ENCODE results near the gene USP14. TPM values are rescaled to one million over a fixed set of nuclear protein-coding genes. Genes with fewer than 3 reads are reported as not detected.

Gene USP14
- total RNA-seq, 1 donor from 2014 or later: 51.0 TPM

DNA sequence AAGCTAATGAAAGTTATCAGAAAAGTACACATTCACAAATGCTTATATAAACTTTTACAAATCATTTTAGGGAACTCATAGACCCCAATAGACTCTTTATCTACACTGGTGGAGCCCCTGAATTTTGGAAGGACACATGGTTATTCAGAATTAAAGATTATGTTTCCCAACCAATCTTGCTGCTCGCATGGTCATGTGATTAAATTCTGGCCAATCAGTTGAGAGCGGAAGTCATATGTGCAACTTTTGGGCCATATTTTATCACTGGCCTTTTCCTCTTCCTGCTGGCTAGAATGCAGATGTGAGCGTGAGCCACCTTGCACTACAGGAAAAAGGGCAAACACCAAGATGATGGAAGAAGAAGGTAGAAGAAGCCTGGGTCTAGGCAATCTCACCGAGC, 89.7 kb downstream of the USP14 start:
- Histone ChIP-seq H3K9me3 (replicated peaks) (no peaks in the 10 kb centered on the region), H3K36me3 (peaks cover 96% of the 10 kb centered on the region), H3K27ac (replicated peaks) (no peak overlapping the region), H3K4me3 (no peak overlapping the region), H3K27me3 (ENCODE audit: low read depth) (no peaks in the 10 kb centered on the region), H3K4me1 (no peaks in the 10 kb centered on the region)
- DNase-seq: no peak
- intact Hi-C loops (cut with micrococcal nuclease): no loop called here
- TF ChIP-seq, protein P1, sequence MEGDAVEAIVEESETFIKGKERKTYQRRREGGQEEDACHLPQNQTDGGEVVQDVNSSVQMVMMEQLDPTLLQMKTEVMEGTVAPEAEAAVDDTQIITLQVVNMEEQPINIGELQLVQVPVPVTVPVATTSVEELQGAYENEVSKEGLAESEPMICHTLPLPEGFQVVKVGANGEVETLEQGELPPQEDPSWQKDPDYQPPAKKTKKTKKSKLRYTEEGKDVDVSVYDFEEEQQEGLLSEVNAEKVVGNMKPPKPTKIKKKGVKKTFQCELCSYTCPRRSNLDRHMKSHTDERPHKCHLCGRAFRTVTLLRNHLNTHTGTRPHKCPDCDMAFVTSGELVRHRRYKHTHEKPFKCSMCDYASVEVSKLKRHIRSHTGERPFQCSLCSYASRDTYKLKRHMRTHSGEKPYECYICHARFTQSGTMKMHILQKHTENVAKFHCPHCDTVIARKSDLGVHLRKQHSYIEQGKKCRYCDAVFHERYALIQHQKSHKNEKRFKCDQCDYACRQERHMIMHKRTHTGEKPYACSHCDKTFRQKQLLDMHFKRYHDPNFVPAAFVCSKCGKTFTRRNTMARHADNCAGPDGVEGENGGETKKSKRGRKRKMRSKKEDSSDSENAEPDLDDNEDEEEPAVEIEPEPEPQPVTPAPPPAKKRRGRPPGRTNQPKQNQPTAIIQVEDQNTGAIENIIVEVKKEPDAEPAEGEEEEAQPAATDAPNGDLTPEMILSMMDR (IDR thresholded peaks at IDR 0.05; ENCODE audit: borderline replicate concordance): no peak

DNA sequence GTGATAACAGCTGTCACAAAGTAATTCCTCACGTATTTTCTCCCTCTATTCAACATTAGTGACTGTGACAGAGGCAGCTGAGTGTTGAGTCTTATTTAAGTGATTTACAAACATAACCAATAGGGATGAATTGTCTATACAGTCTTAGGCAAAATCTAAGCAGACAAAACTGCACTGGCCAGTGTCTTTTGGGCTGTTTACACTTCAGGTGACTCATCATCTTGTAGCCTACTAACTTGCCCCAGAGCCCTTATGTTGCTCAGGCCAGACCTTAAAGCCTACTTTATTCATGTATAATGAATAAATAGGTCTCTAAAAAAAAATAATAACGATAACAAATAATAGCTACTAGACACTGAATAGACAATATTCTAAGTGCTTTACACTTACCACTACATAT, 92.3 kb downstream of the USP14 start:
- no peaks in the 10 kb centered on the region for H3K4me1 ChIP-seq
- peaks cover 98% of the 10 kb centered on the region for H3K36me3 ChIP-seq
- intact Hi-C loops (cut with micrococcal nuclease): no loop called here
- no peak overlapping the region for H3K4me3 ChIP-seq
- H3K27ac ChIP-seq (replicated peaks): no peak overlapping the region
- no peak for DNase-seq
- H3K9me3 ChIP-seq (replicated peaks): no peaks in the 10 kb centered on the region
- TF ChIP-seq, protein P1 (IDR thresholded peaks at IDR 0.05; ENCODE audit: borderline replicate concordance): no peak
- no peaks in the 10 kb centered on the region for H3K27me3 ChIP-seq (ENCODE audit: low read depth)

DNA sequence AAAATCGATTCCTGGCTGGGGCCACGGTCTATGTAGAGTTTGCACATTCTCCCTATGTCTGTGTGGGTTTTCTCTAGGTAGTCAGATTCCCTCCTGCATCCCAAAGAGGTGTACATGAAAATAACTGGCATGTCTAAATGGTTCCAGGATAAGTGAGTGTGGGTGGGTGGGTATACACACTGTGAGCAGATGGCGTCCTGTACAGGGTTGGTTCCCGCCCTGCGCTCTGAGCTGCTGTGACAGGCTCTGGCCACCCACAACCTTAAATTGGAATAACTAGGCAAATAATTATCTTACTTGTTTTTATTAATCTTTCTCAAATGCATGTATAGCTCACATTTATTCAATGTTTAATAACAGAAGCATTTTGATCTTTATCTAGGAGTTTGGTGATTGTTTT, 93.2 kb downstream of the USP14 start:
- Histone ChIP-seq H3K9me3 (replicated peaks) (no peaks in the 10 kb centered on the region), H3K27me3 (ENCODE audit: low read depth) (no peaks in the 10 kb centered on the region), H3K4me3 (no peak overlapping the region), H3K36me3 (peaks cover 98% of the 10 kb centered on the region), H3K4me1 (no peaks in the 10 kb centered on the region), H3K27ac (replicated peaks) (no peak overlapping the region)
- intact Hi-C loops (cut with micrococcal nuclease): no loop called here
- TF ChIP-seq, protein P1 (IDR thresholded peaks at IDR 0.05; ENCODE audit: borderline replicate concordance): no peak
- DNase-seq: no peak

DNA sequence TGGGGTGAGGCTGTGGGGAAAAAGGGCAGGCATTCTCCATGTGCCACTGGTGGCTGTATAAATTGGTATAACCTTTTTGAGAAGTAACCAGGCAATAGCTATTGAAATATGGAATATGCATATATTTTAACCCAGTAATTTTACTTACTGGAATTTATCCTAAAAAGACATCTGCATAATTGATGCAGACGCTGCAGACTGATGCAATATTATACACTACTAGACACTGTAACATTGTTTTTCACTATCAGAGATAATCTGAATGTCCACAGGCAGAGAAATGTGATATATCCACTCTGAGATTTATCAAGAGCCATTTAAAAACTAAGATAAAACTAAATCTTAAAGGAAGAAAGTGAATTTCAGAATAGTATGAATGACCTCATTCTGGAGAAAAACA, 94.8 kb downstream of the USP14 start:
- TF ChIP-seq, protein P1 (IDR thresholded peaks at IDR 0.05; ENCODE audit: borderline replicate concordance): no peak
- Histone ChIP-seq H3K27ac (replicated peaks) (no peak overlapping the region), H3K36me3 (peaks cover 98% of the 10 kb centered on the region), H3K4me1 (no peaks in the 10 kb centered on the region), H3K27me3 (ENCODE audit: low read depth) (no peaks in the 10 kb centered on the region), H3K4me3 (no peak overlapping the region), H3K9me3 (replicated peaks) (no peaks in the 10 kb centered on the region)
- no peak for DNase-seq
- intact Hi-C loops (cut with micrococcal nuclease): no loop called here

DNA sequence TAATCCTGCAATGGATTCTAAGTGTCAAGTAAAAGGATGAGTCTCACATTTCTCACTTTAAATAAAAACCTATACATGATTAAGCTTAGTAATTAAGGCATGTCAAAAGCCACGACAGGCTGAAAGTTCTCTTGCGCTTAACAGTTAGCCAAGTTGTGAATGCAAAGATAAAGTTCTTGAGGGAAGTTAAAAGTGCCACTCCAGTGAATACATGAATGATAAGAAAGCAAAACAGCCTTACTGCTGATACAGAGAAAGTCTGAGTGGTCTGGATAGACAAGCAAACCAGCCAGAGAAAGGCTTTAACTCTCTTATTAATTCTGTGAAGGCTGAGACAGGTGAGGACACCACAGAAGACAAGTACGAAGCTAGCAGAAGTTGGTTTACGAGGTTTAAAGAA, 96.8 kb downstream of the USP14 start:
- intact Hi-C loops (cut with micrococcal nuclease): no loop called here
- Histone ChIP-seq H3K27ac (replicated peaks) (no peak overlapping the region), H3K9me3 (replicated peaks) (no peaks in the 10 kb centered on the region), H3K27me3 (ENCODE audit: low read depth) (no peaks in the 10 kb centered on the region), H3K36me3 (peaks cover 94% of the 10 kb centered on the region), H3K4me1 (no peaks in the 10 kb centered on the region), H3K4me3 (no peak overlapping the region)
- no peak for DNase-seq
- TF ChIP-seq, protein P1 (IDR thresholded peaks at IDR 0.05; ENCODE audit: borderline replicate concordance): no peak

DNA sequence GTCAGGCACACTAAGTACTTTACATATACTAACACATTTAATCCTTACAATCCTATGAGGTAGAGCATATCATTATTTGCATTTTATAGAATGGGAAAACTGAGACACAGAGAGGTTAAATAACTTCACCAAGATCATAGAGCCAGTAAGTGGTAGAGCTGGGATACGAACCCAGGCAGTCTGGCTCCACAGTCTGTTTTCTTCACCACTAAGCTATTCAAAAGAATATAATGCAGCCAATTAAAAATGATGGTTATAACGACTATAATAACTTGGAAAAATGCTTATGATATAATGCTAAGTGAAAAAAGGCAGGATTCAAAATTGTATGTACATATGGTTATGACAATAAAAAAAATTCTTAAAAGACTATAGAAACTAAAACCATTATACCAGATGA, 102.2 kb downstream of the USP14 start:
- Histone ChIP-seq H3K27me3 (ENCODE audit: low read depth) (no peaks in the 10 kb centered on the region), H3K4me3 (no peak overlapping the region), H3K9me3 (replicated peaks) (no peaks in the 10 kb centered on the region), H3K36me3 (peaks cover 81% of the 10 kb centered on the region), H3K4me1 (peaks cover 5% of the 10 kb centered on the region), H3K27ac (replicated peaks) (no peak overlapping the region)
- intact Hi-C loops (cut with micrococcal nuclease): no loop called here
- TF ChIP-seq, protein P1 (IDR thresholded peaks at IDR 0.05; ENCODE audit: borderline replicate concordance): no peak
- DNase-seq: no peak
